H9 (cell line): Measurements from ENCODE around the gene RNU5B-1. TPM values are rescaled to one million over a fixed set of nuclear protein-coding genes. Genes with fewer than 3 reads are reported as not detected.

ENCODE experiments used
- DNase-seq: peaks from one replicate; pipeline ENCODE4 v3.0.0-alpha.2; 2017
- H2AFZ ChIP-seq: one replicate; pipeline ENCODE4 v1.6.1; 2013; ENCODE audit warnings: mild to moderate bottlenecking, low read length, control low read depth, moderate library complexity
- H2AK5ac ChIP-seq: 2 replicates; pipeline ENCODE4 v1.6.1; 2013; ENCODE audit warnings: low read length, control low read depth, mixed read lengths; ENCODE audit not compliant: insufficient read length
- H2BK120ac ChIP-seq: one replicate; pipeline ENCODE4 v1.6.1; 2013; ENCODE audit warnings: low read depth, mild to moderate bottlenecking, low read length, control low read depth, inconsistent platforms; ENCODE audit not compliant: poor library complexity, severe bottlenecking
- H2BK12ac ChIP-seq: 2 replicates; pipeline ENCODE4 v1.6.1; 2013; ENCODE audit warnings: low read length, control low read depth, mixed read lengths, low read depth; ENCODE audit not compliant: insufficient read length
- H2BK15ac ChIP-seq: 2 replicates; pipeline ENCODE4 v1.6.1; 2013; ENCODE audit warnings: low read depth, low read length, control low read depth
- H2BK20ac ChIP-seq: one replicate; pipeline ENCODE4 v1.6.1; 2013; ENCODE audit warnings: low read depth, mild to moderate bottlenecking, low read length, control low read depth, inconsistent platforms; ENCODE audit not compliant: poor library complexity, severe bottlenecking
- H2BK5ac ChIP-seq: 2 replicates; pipeline ENCODE4 v1.6.1; 2013; ENCODE audit warnings: low read length, control low read depth, mixed read lengths; ENCODE audit not compliant: insufficient read length
- H3K14ac ChIP-seq: 2 replicates; pipeline ENCODE4 v1.6.1; 2013; ENCODE audit warnings: low read length, control low read depth; ENCODE audit not compliant: insufficient read depth
- H3K18ac ChIP-seq: 2 replicates; pipeline ENCODE4 v1.6.1; 2013; ENCODE audit warnings: low read depth, mild to moderate bottlenecking, mixed read lengths, low read length, control low read depth; ENCODE audit not compliant: insufficient read length
- H3K23ac ChIP-seq: 2 replicates; pipeline ENCODE4 v1.6.1; 2013; ENCODE audit warnings: low read length, control low read depth, mixed read lengths, low read depth; ENCODE audit not compliant: insufficient read length
- H3K23me2 ChIP-seq: 2 replicates; pipeline ENCODE4 v1.6.1; 2013; ENCODE audit warnings: low read depth, mild to moderate bottlenecking, mixed read lengths, low read length, control low read depth; ENCODE audit not compliant: insufficient read length, poor library complexity, severe bottlenecking
- H3K27ac ChIP-seq: 2 replicates; pipeline ENCODE4 v1.5.1; 2013; ENCODE audit warnings: low read length, control low read depth, mixed read lengths, low read depth; ENCODE audit not compliant: insufficient read length
- H3K27me3 ChIP-seq: 2 replicates; pipeline ENCODE4 v1.6.1; 2013; ENCODE audit warnings: low read length, control low read depth, inconsistent platforms; ENCODE audit not compliant: insufficient read depth
- H3K4ac ChIP-seq: 2 replicates; pipeline ENCODE4 v1.6.1; 2013; ENCODE audit warnings: low read depth, mild to moderate bottlenecking, control low read depth, inconsistent platforms, low read length, moderate library complexity
- H3K4me1 ChIP-seq: 2 replicates; pipeline ENCODE4 v1.6.1; 2013; ENCODE audit warnings: low read length, control low read depth, inconsistent platforms; ENCODE audit not compliant: insufficient read depth
- H3K4me2 ChIP-seq: 2 replicates; pipeline ENCODE4 v1.6.1; 2013; ENCODE audit warnings: low read length, control low read depth, mixed read lengths; ENCODE audit not compliant: insufficient read length, insufficient read depth
- H3K56ac ChIP-seq: 2 replicates; pipeline ENCODE4 v1.6.1; 2013; ENCODE audit warnings: low read depth, mild to moderate bottlenecking, mixed read lengths, low read length, control low read depth; ENCODE audit not compliant: insufficient read length
- H3K79me1 ChIP-seq: 2 replicates; pipeline ENCODE4 v1.6.1; 2013; ENCODE audit warnings: low read depth, mild to moderate bottlenecking, moderate library complexity, low read length, control low read depth, inconsistent platforms; ENCODE audit not compliant: insufficient read depth, poor library complexity, severe bottlenecking
- H3K79me2 ChIP-seq: 2 replicates; pipeline ENCODE4 v1.6.1; 2013; ENCODE audit warnings: low read length, control low read depth, inconsistent platforms; ENCODE audit not compliant: insufficient read depth
- H3K9ac ChIP-seq: 2 replicates; pipeline ENCODE4 v1.6.1; 2013; ENCODE audit warnings: low read length, control low read depth, mixed read lengths; ENCODE audit not compliant: insufficient read length; ENCODE audit errors: extremely low read depth
- H3K9me3 ChIP-seq: one replicate; pipeline ENCODE4 v1.6.1; 2013; ENCODE audit warnings: low read depth, low read length, inconsistent platforms; ENCODE audit not compliant: control insufficient read depth
- H3T11ph ChIP-seq: one replicate; pipeline ENCODE4 v1.6.1; 2013; ENCODE audit warnings: mild to moderate bottlenecking, low read length, control low read depth, inconsistent platforms
- H4K20me1 ChIP-seq: one replicate; pipeline ENCODE4 v1.6.1; 2013; ENCODE audit not compliant: control insufficient read depth, insufficient read length, insufficient read depth
- H4K5ac ChIP-seq: 2 replicates; pipeline ENCODE4 v1.6.1; 2013; ENCODE audit warnings: low read depth, mild to moderate bottlenecking, mixed read lengths, low read length, control low read depth; ENCODE audit not compliant: insufficient read length
- H4K8ac ChIP-seq: replicated peaks from 2 replicates; pipeline ENCODE4 v1.6.1; 2013; ENCODE audit warnings: low read length, control low read depth, mixed read lengths, low read depth; ENCODE audit not compliant: insufficient read length
- H4K91ac ChIP-seq: 2 replicates; pipeline ENCODE4 v1.6.1; 2013; ENCODE audit warnings: low read depth, mild to moderate bottlenecking, moderate library complexity, mixed read lengths, low read length, control low read depth; ENCODE audit not compliant: insufficient read length
- H3K27ac Mint-ChIP-seq, 3 experiments: 2 replicates in 2 of 3; 3 replicates in 1 of 3; pipeline ENCODE4 v1.8.0; 2020 to 2021; ENCODE audit warnings: mixed read lengths in 3 of 3, mild to moderate bottlenecking in 1 of 3, moderate library complexity in 1 of 3
- H3K27me3 Mint-ChIP-seq: 2 replicates; pipeline ENCODE4 v1.8.0; 2021; ENCODE audit warnings: low read depth, mild to moderate bottlenecking, moderate library complexity, mixed read lengths
- H3K36me3 Mint-ChIP-seq, 3 experiments: 2 replicates in 2 of 3; 3 replicates in 1 of 3; pipeline ENCODE4 v1.8.0; 2020 to 2021; ENCODE audit warnings: low read depth in 3 of 3, mixed read lengths in 3 of 3; ENCODE audit not compliant: insufficient read depth in 1 of 3
- H3K4me1 Mint-ChIP-seq, 2 experiments: 2 replicates each; pipeline ENCODE4 v1.8.0; 2020; ENCODE audit warnings: mixed read lengths in 2 of 2
- H3K4me3 Mint-ChIP-seq, 2 experiments: 2 replicates in 1 of 2; 3 replicates in 1 of 2; pipeline ENCODE4 v1.8.0; 2020 to 2021; ENCODE audit warnings: mild to moderate bottlenecking in 2 of 2, mixed read lengths in 2 of 2, moderate library complexity in 1 of 2
- H3K9me3 Mint-ChIP-seq, 2 experiments: 2 replicates in 1 of 2; 3 replicates in 1 of 2; pipeline ENCODE4 v1.8.0; 2020; ENCODE audit warnings: mild to moderate bottlenecking in 2 of 2, mixed read lengths in 2 of 2, moderate library complexity in 1 of 2
- CTCF ChIP-seq: fragments of 200-600 bp; sonication (generic); conservative IDR thresholded peaks from 3 replicates; pipeline ENCODE4 v1.8.0; 2021; ENCODE audit warnings: antibody characterized with exemption, mild to moderate bottlenecking
- WGBS: extraction: QIAGEN DNeasy Blood & Tissue Kit; methylation state at CpG from one replicate; pipeline ENCODE4 v1.1.7; 2013; ENCODE audit warnings: missing lambda C conversion rate, low lambda C conversion rate, mixed read lengths; ENCODE audit not compliant: insufficient read length; ENCODE audit errors: extremely low coverage; 5-methylcytosine and 5-hydroxymethylcytosine counted together
- total RNA-seq: library from RNA; stranded (reverse); gene quantifications from 2 replicates; pipeline ENCODE4 v1.2.1, GENCODE V29; 2021

The RNU5B-1 gene
- total RNA-seq, 1 experiment from 2014 or later: not detected

GRCh38 chr15:65303687-65304380 lies 643 bp upstream of the RNU5B-1 start:
- H3T11ph ChIP-seq: peak overlapping the region; percentile 38
- peak overlapping the region; percentile 72 for H3K4me2 ChIP-seq
- H3K9me3 ChIP-seq: no peaks in the 10 kb centered on the region
- Mint-ChIP-seq H3K4me1 (peaks cover 16 to 20% of the 10 kb centered on the region in 2 experiments), H3K9me3 (no peaks in the 10 kb centered on the region; a peak in 1 of 5 replicates), H3K36me3 (no peaks in the 10 kb centered on the region), H3K27me3 (peaks cover 2% of the 10 kb centered on the region; the same call in 1 of the 2 replicates), H3K4me3 (peak overlapping the region; percentile 74 to 75), H3K27ac (peak overlapping the region; percentile 98 to 100 (median 98))
- H3K14ac ChIP-seq: peak overlapping the region; percentile 85; the same call in 1 of the 2 replicates
- no peak overlapping the region for H2BK5ac ChIP-seq
- no peaks in the 10 kb centered on the region for H3K79me2 ChIP-seq
- H2BK12ac ChIP-seq: peak overlapping the region; percentile 33
- no peak overlapping the region; the same call in 1 of the 2 replicates for H3K4ac ChIP-seq
- H4K8ac ChIP-seq: no peak overlapping the region
- H2BK20ac ChIP-seq: no peak overlapping the region
- peak; percentile 64 for DNase-seq
- WGBS: no CpG with 5 or more reads among the region's 24 CpGs
- H2BK120ac ChIP-seq: peak overlapping the region; percentile 65
- H4K5ac ChIP-seq: peak overlapping the region; percentile 37
- no peak overlapping the region for H2AK5ac ChIP-seq
- H2BK15ac ChIP-seq: no peak overlapping the region
- peak overlapping the region; percentile 47 for H3K18ac ChIP-seq
- H3K27ac ChIP-seq: no peak overlapping the region
- no peak overlapping the region for H4K91ac ChIP-seq
- H3K4me1 ChIP-seq: peaks cover 2% of the 10 kb centered on the region; the same call in 1 of the 2 replicates
- no peaks in the 10 kb centered on the region for H4K20me1 ChIP-seq
- no peak for TF ChIP-seq CTCF
- peak overlapping the region; percentile 79 for H2AFZ ChIP-seq
- peaks cover 7% of the 10 kb centered on the region for H3K23me2 ChIP-seq
- H3K23ac ChIP-seq: no peak overlapping the region
- H3K79me1 ChIP-seq: no peaks in the 10 kb centered on the region
- H3K56ac ChIP-seq: no peak overlapping the region
- H3K27me3 ChIP-seq: no peaks in the 10 kb centered on the region
- peak overlapping the region; percentile 28 for H3K9ac ChIP-seq
